Activated CD4-positive, alpha-beta memory T cell treated with anti-CD3 and anti-CD28 coated beads, Interleukin-2, amount 10 ng/mL, durations not matched to agents 7 days and 5 days (primary cell): ENCODE measurements around the gene HSD11B1L. TPM values are rescaled to one million over a fixed set of nuclear protein-coding genes. Genes with fewer than 3 reads are reported as not detected.
"Not testable (repeated sequence)": the region's sequence is repeated elsewhere in the genome, so short reads cannot be mapped to it uniquely, and the experiment has no call there.

Source experiments
- CTCF ChIA-PET: fragments of 350-600 bp; sonication (Branson Sonifier 250); formaldehyde crosslinking; loops from one replicate; lab custom pipeline; 2021; ENCODE audit warnings: antibody characterized with exemption, inconsistent platforms; lab: Charles Lee
- POLR2A ChIA-PET: fragments of 350-600 bp; sonication (Branson Sonifier 250); formaldehyde crosslinking; loops from one replicate; lab custom pipeline; 2021; ENCODE audit warnings: antibody characterized with exemption; lab: Charles Lee
- DNase-seq: peaks from one replicate; pipeline ENCODE4 v3.0.0-alpha.2; 2020
- H3K27ac Mint-ChIP-seq: one replicate; pipeline ENCODE4 v1.8.0; 2021; ENCODE audit warnings: mild to moderate bottlenecking, mixed read lengths
- H3K27me3 Mint-ChIP-seq: one replicate; pipeline ENCODE4 v1.8.0; 2021; ENCODE audit warnings: mixed read lengths
- H3K36me3 Mint-ChIP-seq: one replicate; pipeline ENCODE4 v1.8.0; 2021; ENCODE audit warnings: low read depth, mixed read lengths
- H3K4me1 Mint-ChIP-seq: one replicate; pipeline ENCODE4 v1.8.0; 2021; ENCODE audit warnings: mixed read lengths
- H3K4me3 Mint-ChIP-seq: one replicate; pipeline ENCODE4 v1.8.0; 2021; ENCODE audit warnings: mild to moderate bottlenecking, mixed read lengths
- H3K9me3 Mint-ChIP-seq: one replicate; pipeline ENCODE4 v1.8.0; 2021; ENCODE audit warnings: mixed read lengths
- total RNA-seq, 2 experiments: library from RNA; stranded (reverse); gene quantifications; one replicate each; pipeline ENCODE4 v1.2.3, GENCODE V29; 2021

HSD11B1L gene
- total RNA-seq, 2 experiments from 2014 or later = 2.5 to 3.2 TPM

DNA sequence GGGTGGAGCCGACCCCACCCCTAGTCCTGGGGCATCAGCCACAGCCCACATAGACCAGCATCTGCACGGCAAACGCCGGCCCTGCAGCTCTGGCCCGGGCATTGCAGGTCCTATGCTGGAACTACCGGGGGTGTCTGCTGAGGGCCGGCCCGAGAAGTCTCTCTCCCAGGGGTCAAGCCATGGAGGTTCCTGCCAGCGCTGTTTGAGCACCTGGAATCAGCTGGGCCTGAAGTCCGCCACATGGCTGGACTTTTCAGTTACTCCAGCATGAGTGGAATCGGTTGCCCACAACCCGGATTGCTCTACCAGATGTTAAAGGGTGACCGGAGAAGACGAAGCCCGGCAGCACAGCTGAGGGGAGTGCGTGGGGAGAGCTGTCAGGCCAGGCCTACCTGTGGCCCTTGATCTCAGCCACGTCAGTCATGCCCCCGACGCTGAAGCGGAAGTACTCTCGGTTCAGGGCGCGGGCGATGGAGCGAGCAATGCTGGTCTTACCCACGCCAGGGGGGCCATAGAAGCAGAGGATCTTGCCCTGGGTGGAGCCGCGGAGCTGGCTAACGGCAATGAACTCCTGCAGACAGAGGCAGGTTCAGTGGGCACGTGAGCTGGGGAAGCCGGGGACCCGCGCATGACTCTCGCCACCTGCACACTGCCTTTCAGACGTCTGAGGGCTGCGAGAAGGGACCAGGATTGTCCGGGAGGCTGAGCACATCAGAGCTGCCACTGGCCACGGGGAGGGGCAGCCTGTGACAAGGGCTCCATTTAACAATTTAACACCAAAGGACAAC is 18.0 kb downstream of the HSD11B1L start:
- H3K36me3 Mint-ChIP-seq = peaks cover 49% of the 10 kb centered on the region
- POLR2A ChIA-PET = interaction anchor here (0.9 to 2.8 kb wide), 5 partner anchors 8 to 22 kb away, joined by 3 to 10 read pairs (median 6); partner anchors contain the start of genes CATSPERD and LONP1

DNA sequence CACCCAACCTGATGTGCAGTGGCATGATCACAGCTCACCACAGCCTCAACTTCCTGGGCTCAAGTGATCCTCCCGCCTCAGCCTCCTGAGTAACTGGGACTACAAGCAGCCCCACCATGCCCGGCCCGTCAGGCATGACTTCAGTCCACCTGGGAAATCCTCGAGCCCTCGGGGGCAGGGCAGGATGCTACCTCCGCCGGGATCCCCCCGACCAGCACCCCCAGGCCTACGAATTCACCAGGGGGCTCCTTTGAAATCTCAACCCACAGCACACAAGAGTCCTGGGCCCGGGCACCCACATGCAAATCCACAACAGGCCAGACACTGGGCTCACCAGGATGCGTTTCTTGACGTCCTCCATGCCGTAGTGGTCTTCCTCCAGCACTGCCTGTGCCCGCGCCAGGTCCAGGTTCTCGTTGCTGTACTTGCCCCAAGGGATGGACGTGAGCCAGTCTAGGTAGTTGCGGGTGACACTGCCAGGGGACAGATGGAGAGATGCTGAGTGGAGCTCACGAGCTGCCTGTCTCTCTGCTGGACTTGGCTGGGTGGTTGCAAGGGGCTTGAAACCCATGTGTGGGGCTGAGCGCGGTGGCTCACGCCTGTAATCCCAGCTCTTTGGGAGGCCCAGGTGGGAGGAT is 19.7 kb downstream of the HSD11B1L start:
- POLR2A ChIA-PET = interaction anchor here (1.9 kb wide), 1 partner anchor 14 kb away, joined by 6 read pairs; no protein-coding TSS in a partner anchor
- no peak overlapping the region for H3K4me3 Mint-ChIP-seq
- H3K9me3 Mint-ChIP-seq = no peaks in the 10 kb centered on the region
- H3K4me1 Mint-ChIP-seq = no peaks in the 10 kb centered on the region
- H3K36me3 Mint-ChIP-seq = peaks cover 47% of the 10 kb centered on the region
- H3K27ac Mint-ChIP-seq = no peak overlapping the region
- H3K27me3 Mint-ChIP-seq = no peaks in the 10 kb centered on the region
- CTCF ChIA-PET = interaction anchor here (1.5 kb wide), 1 partner anchor 11 kb away, joined by 6 read pairs; the partner anchor contains the start of gene RPL36
- DNase-seq = no peak

More for the DNA sequence above, 18.0 kb downstream of the HSD11B1L start:
- peaks cover 2% of the 10 kb centered on the region for H3K4me1 Mint-ChIP-seq
- H3K9me3 Mint-ChIP-seq = no peaks in the 10 kb centered on the region
- no peak overlapping the region for H3K4me3 Mint-ChIP-seq
- CTCF ChIA-PET = no interaction called here
- H3K27me3 Mint-ChIP-seq = no peaks in the 10 kb centered on the region
- DNase-seq = no peak
- H3K27ac Mint-ChIP-seq = no peak overlapping the region

DNA sequence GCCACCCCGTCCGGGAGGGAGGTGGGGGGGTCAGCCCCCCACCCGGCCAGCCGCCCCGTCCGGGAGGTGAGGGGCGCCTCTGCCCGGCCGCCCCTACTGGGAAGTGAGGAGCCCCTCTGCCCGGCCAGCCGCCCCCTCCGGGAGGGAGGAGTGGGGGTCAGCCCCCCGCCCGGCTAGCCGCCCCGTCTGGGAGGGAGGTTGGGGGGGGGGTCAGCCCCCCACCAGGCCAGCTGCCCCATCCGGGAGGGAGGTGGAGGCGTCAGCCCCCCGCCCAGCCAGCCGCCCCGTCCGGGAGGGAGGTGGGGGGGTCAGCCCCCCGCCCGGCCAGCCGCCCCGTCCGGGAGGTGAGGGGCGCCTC is 21.2 kb downstream of the HSD11B1L start:
- H3K4me1 Mint-ChIP-seq, DNase-seq, H3K27ac Mint-ChIP-seq, CTCF ChIA-PET, POLR2A ChIA-PET, H3K27me3 Mint-ChIP-seq, H3K4me3 Mint-ChIP-seq, H3K9me3 Mint-ChIP-seq: not testable (repeated sequence)
- H3K36me3 Mint-ChIP-seq = peaks cover 46% of the 10 kb centered on the region

DNA sequence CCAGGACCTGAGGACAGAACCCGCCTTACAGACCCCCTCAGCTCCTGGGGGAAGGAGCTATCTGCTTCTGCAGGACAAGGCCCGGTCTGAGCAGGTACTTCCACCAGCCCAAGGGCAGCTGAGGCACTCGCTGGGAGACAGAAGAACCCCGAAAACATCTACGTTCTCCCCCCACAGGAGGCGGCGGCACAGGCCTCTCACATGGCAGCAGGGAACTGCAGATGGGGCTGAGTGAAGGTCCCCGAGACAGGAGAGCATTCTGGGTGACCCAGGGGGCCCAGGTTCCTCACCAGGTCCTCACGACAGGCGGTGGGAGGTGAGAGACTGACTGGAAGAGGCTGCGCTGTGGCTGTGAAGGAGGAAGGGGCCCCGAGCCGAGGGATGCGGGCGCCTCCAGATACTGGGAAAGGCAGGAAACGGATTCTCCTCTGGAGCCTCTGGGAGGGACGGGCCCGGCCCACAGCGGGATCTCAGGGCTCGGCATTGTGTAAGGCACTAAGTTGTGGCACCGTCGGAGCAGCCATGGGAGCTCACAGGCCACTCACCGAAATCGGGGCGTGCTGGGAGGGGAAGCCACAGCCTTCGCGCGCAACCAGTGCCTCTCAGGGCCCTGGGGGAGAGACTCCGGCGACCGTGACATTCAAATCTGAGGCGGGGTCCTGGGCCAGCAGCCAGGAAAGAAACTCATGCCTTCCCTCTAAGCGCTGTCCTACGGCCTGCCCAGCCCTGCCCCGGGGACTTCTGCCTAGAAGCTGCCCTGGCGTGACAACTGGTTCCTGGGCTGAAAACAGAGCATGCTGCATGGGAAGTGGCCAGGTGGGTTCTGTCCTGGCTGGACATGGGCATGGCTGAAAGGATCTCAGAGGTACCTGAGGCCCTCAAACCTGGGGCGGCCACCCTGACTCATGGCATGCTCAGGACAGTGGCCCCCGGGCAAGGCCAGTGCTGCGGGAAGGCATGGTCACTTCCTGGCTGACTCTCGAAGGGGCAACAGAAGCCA is 23.3 kb downstream of the HSD11B1L start:
- no peaks in the 10 kb centered on the region for H3K9me3 Mint-ChIP-seq
- no peak overlapping the region for H3K4me3 Mint-ChIP-seq
- no peaks in the 10 kb centered on the region for H3K27me3 Mint-ChIP-seq
- ChIA-PET POLR2A (interaction anchor here (1.9 kb wide), 1 partner anchor 13 kb away, joined by 7 read pairs; no protein-coding TSS in a partner anchor), CTCF (no interaction called here)
- DNase-seq = no peak
- H3K4me1 Mint-ChIP-seq = no peaks in the 10 kb centered on the region
- H3K36me3 Mint-ChIP-seq = peaks cover 47% of the 10 kb centered on the region
- H3K27ac Mint-ChIP-seq = no peak overlapping the region

DNA sequence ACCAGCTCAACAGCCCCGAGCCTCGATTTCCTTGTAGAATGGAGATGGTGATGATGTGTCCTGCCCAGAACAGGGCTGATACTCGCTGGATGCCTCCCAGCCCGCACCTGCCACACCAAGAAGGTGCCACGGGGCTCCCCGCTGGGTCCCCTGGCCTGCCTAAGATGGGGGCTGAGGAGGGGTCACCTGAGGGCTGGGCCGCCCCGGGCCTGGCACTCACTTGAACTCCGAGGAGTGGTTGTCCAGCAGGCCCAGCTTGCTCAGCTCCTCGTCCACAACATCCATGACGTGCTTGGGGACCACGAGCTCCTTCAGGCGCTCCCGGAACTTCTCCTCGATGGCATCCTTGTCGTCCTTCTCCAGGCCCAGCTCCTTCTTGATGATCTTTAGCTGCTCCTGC is 24.7 kb downstream of the HSD11B1L start:
- POLR2A ChIA-PET = interaction anchor here (1.9 to 3.6 kb wide), 2 partner anchors 13 to 15 kb away, joined by 7 to 24 read pairs; partner anchors contain the start of genes CATSPERD and LONP1

DNA sequence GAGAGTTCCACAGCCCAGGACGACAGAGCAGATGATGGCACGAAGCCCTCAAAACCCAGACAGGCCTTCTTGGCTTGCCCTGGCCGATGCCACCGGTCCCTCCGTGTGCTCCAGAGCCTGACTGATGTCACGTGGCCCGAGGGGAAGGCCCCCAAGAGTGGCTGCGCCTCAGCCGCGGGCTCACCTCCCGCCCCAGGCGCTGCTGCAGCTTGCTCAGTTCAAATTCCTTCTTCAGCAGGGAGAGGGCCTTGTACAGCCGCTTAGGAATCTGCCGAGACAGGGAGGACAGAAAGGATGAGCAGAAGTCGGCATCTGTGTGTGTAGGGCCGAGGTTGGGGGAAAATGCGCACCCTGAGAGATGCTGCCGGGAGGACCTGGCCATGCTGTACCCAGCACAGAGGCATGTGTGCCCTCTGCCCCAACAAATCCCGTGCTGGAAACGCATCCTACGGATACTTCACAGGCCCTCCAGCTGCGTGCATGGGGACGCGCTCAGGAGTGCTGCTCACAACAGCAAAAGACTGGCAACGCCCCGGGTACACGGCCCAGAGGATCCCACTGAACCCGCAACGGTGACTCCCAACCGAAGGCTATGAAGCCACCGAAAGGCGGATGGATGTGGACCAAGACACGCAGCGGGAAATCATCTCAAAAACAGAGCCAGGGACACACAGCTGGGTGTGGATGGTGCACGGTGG is 26.2 kb downstream of the HSD11B1L start:
- DNase-seq = no peak
- Mint-ChIP-seq H3K36me3 (peaks cover 49% of the 10 kb centered on the region), H3K4me1 (no peaks in the 10 kb centered on the region), H3K9me3 (no peaks in the 10 kb centered on the region), H3K4me3 (no peak overlapping the region), H3K27ac (no peak overlapping the region), H3K27me3 (no peaks in the 10 kb centered on the region)
- ChIA-PET POLR2A (interaction anchor here (1.7 to 3.6 kb wide), 3 partner anchors 8 to 16 kb away, joined by 7 to 24 read pairs (median 9); partner anchors contain the start of genes CATSPERD and LONP1), CTCF (no interaction called here)

More for the DNA sequence above, 24.7 kb downstream of the HSD11B1L start:
- Mint-ChIP-seq H3K9me3 (no peaks in the 10 kb centered on the region), H3K36me3 (peaks cover 47% of the 10 kb centered on the region), H3K4me3 (no peak overlapping the region), H3K27me3 (no peaks in the 10 kb centered on the region), H3K4me1 (no peaks in the 10 kb centered on the region), H3K27ac (no peak overlapping the region)
- no peak for DNase-seq
- CTCF ChIA-PET = interaction anchor here (0.7 kb wide), 1 partner anchor 775 kb away, joined by 3 read pairs; no protein-coding TSS in a partner anchor

DNA sequence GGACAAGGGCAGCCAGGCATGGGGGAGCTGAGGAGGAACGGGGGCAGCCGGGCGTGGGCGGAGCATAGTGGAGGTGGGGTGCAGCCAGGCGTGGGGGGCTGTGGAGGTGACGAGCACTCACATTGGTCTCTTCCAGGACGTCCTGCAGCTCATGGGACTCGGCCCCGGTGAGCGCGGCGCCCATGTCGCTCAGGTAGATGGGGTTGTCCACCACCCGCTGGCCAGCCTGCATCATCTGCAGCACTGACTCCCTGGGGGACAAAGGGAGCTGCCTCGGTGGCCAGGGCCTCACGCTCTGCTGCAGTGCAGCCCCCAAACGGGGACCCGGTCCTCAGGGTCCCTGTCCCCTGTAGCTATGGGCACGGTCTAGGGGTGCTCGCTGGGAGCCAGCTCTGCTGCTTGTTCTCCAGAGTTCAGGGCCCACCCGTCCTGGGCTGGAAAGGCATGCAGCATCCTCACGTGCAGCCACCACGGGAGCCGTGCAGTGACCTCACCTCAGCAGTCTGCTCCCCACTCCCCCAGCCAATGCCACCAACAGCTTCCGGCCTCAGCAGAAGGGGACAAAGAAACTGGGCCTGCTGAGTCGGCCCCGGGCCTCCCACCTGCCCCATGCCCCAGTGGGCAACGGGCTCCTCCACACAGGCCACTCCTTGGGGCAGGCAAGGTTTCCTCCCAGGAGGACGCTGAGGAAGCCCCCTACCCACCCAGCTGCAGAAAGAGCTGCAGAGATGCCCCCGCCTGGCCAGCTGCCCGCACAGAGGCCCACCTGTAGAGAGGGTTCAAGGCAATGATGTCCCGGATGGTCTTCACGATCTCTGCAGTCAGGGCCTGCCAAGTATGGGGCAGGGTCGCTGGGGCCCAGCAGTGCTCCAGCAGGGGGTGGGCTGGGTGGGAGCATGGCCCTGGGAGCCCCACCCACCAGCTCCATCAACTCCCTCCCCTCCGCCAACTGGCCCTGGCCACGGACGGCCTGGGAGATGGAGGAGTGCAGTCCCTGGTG is 27.0 kb downstream of the HSD11B1L start:
- H3K27me3 Mint-ChIP-seq = no peaks in the 10 kb centered on the region
- H3K9me3 Mint-ChIP-seq = no peaks in the 10 kb centered on the region
- no peaks in the 10 kb centered on the region for H3K4me1 Mint-ChIP-seq
- H3K27ac Mint-ChIP-seq = no peak overlapping the region
- ChIA-PET CTCF (interaction anchor here (0.6 to 1.6 kb wide), 2 partner anchors 21 to 25 kb away, joined by 4 read pairs; no protein-coding TSS in a partner anchor), POLR2A (interaction anchor here (1.7 to 3.6 kb wide), 3 partner anchors 9 to 17 kb away, joined by 7 to 24 read pairs (median 9); partner anchors contain the start of genes CATSPERD and LONP1)
- no peak overlapping the region for H3K4me3 Mint-ChIP-seq
- no peak for DNase-seq
- peaks cover 53% of the 10 kb centered on the region for H3K36me3 Mint-ChIP-seq

DNA sequence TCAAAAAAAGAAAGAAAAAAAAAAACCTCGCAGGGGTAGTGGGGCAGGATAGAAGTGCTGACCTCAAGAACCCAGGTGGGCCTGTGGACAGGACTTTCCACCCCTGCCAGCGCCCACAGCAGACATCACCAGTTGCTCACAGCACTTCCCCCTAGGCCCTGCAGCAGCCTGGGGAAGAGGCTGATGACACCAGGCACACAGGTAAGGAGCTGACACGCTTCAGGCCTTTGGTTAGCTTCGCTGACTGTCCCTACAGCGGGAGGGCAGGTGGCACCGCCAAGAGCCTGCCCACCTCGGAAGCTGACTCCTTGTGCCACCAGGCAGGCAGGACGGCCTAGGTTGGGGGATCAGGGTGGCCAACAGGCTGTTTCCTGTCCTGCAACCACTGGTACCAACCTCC is 30.2 kb downstream of the HSD11B1L start:
- peaks cover 48% of the 10 kb centered on the region for H3K36me3 Mint-ChIP-seq
- H3K27ac Mint-ChIP-seq = no peak overlapping the region
- peaks cover 4% of the 10 kb centered on the region for H3K4me1 Mint-ChIP-seq
- ChIA-PET CTCF (no interaction called here), POLR2A (no interaction called here)
- DNase-seq = no peak
- no peaks in the 10 kb centered on the region for H3K9me3 Mint-ChIP-seq
- H3K4me3 Mint-ChIP-seq = no peak overlapping the region
- H3K27me3 Mint-ChIP-seq = no peaks in the 10 kb centered on the region

DNA sequence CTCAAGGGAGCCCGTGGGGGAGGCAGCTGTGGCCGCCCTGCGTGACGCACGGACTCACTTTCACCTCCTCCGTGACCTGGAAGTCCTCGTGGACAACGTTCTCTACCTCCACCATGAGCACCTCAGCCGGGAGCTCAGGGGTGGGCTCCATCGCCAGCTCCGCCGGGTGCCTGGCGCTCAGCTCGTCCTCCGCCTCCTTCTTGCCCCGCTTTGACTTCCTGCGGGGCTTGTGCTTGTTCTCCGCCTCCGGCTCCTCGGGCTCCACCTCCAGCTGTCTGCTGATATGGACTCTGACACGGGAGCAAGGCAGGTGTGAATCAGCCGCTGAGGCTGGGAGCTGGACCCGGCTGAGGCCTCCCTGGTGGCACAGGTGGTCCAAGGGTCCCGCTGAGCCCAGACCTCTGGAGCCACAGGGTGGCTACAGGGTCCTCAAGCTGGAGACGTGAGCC is 30.9 kb downstream of the HSD11B1L start:
- Mint-ChIP-seq H3K4me3 (no peak overlapping the region), H3K4me1 (peaks cover 6% of the 10 kb centered on the region), H3K27ac (no peak overlapping the region), H3K36me3 (peaks cover 45% of the 10 kb centered on the region), H3K27me3 (no peaks in the 10 kb centered on the region), H3K9me3 (no peaks in the 10 kb centered on the region)
- ChIA-PET POLR2A (interaction anchor here (0.8 to 2.0 kb wide), 3 partner anchors 9 to 79 kb away, joined by 3 to 7 read pairs (median 3); partner anchors contain the start of genes CATSPERD and DUS3L), CTCF (interaction anchor here (1.6 kb wide), 1 partner anchor 22 kb away, joined by 4 read pairs; the partner anchor contains the start of gene RPL36)
- DNase-seq = no peak

DNA sequence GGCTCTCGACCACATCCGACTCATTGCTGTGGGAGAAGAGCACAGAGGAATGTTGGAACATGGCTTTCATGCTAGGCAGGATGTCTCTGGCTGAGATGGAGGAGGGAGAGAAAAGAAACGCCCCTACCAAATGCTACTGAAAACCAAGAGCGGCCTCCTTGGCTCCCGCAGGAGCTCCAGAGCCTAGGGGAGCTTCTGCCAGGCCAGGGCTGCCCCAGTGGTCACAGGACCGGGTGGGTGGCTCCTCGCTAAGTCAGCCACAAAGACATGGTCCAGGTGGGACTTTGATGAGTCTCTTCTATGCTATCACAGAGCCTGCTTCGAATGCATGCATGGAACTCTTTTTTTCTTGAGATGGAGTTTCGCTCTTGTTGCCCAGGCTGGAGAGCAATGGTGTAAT is 32.4 kb downstream of the HSD11B1L start:
- no peak for DNase-seq
- ChIA-PET POLR2A (interaction anchor here (1.0 to 2.0 kb wide), 3 partner anchors 15 to 115 kb away, joined by 3 to 10 read pairs (median 7); no protein-coding TSS in a partner anchor), CTCF (interaction anchor here (1.0 to 1.6 kb wide), 2 partner anchors 22 to 23 kb away, joined by 3 to 4 read pairs; partner anchors contain the start of gene RPL36)
- Mint-ChIP-seq H3K9me3 (no peaks in the 10 kb centered on the region), H3K27ac (no peak overlapping the region), H3K4me3 (no peak overlapping the region), H3K4me1 (peaks cover 18% of the 10 kb centered on the region), H3K36me3 (peaks cover 42% of the 10 kb centered on the region), H3K27me3 (no peaks in the 10 kb centered on the region)
